Right lung (tissue), 5 donors: ENCODE results near the gene ALOX15. TPM values are rescaled to one million over a fixed set of nuclear protein-coding genes. Genes with fewer than 3 reads are reported as not detected.
"Not testable (repeated sequence)": the region's sequence is repeated elsewhere in the genome, so short reads cannot be mapped to it uniquely, and the experiment has no call there.

ENCODE experiments used
- DNase-seq, 2 donors: peaks; one replicate each; pipeline ENCODE4 v3.0.0-alpha.2; 2013
- polyA plus RNA-seq, 5 donors: library from polyadenylated mRNA; unstranded; fragments of 120-200 nt; gene quantifications; one replicate each; pipeline versions ENCODE4 v1.2.1 to v1.2.3, GENCODE V29; 2013; ENCODE audit warnings: inconsistent platforms in 1 of 5, low replicate concordance in 1 of 5; ENCODE audit not compliant: insufficient read length in 5 of 5, insufficient read depth in 1 of 5

Gene ALOX15
- polyA plus RNA-seq, 5 donors, result 2.9 to 5.0 (median 3.4) TPM

DNA sequence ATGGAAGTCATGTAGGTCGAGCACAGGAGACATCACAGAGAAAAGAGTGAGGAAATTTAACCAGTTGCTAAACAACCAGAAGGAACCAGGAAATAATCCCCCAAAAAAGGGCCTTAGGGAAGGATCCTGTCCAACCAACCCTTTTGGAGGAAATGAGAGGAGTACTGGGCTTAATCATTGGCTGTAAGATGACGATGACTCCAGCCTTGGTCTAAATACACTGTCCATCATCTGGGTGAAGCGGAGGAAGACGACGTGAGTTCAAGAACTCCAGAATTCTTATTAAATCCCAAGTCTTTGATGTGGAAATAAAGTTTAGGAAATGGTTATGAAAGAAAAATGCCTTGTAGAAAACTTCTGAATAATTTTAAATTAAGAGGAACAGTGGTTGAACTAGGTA, 11.5 kb upstream of the ALOX15 start:
- no peak for DNase-seq

DNA sequence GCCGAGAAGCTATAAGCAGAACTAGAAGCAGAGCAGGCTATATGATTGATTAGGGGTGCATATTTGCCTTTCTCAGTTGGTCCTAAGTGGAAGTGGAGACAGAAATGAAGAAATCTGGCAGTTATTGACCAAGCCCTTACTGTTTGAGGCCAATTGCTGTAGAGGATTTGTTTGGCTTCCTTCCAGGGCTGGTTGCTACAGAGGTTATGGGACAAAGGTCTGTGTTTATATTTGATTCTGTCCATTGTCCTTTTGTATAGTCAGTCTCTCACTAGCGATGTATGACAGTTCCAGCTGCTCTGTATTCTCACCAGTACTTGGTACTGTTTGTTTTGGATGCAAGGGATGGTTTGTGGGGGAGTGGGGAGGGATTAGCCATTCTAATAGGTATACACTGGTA, 7.3 kb upstream of the ALOX15 start:
- peak; percentile 73 to 80 for DNase-seq

DNA sequence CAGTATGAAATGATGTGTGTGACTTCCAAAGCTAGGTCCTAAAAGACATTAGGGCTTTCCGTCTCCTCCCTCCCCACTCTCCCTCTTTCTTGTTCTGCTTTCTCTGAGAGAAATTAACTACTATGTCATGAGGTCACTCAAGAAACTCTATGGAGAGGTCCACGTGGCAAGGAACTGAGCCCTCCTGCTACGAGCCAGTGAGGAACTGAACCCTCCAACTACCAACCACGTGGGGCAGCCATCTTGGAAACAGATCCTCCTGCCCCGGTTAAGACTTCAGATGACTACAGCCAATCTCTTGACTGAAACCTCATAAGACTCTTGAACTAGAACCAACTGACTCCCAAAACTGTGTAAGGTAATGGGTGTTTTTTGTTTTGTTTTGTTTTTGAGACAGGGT, 4.2 kb upstream of the ALOX15 start:
- DNase-seq, result no peak

DNA sequence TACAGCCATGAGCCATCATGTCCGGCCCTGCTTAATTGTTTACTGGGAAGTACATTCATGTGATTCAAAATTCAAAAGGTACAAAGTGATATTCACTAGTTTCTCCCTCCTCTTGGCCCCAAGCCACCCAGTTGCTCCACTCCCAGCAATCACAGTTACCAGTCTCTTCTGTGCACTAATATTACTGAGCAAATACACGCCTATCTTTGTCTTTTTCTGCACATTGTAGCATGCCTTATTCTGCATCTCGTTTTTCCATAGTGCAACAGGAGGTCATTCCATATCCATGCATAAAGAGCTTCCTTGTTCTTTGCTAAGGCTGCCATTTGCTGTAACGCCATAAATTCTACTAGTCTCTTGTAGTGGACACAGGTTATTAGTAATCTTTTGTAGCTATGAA, 2.2 kb upstream of the ALOX15 start:
- DNase-seq, result no peak

DNA sequence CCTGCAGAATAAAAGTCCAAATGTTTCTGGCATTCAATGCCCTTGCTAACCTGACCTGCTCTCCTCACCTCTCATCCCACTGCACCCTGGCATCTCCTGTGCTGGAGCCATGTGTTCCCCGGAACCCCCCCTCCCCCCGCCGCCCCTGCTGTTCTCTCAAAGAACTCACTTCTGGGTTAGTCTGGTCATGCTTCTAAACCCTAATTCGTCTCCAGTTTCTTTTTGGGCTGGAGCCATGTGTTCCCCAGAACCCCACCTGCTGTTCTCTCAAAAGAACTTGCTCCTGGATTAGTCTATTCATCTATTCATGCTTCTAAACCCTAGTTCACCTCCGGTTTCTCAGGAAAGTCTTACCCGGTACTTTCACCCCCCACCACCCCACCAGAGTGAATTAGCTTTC, 808 bp upstream of the ALOX15 start:
- no peak for DNase-seq

DNA sequence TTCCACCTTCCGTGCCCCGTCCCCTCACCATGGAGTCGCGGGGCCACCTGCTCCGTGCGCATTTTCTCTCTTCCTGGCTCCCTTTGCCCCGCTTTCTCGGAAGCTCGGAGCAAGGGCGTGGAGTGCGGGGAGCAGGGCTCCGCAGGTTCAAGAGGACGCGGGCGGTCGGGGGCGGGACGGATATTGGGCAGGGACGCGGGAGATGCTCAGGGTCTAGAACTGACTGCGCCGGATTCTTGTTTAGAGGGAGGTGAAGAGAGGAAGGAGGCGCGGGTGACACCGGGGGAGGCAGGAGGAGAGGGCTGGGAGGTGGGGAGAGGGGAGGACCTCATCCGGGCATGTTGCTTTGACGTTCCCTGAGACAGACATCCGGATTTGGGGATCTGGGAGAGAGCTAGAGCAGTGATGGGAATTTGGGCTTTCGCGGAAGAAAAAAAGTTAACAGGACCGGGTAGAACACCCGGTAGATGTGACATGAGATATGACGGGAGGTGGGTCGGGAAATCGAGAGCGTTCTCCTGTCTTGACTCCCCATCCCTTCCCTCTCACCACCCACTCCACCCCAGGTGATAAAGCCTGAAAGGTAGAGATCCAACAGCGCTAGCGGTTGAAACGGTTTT, 799 bp downstream of the ALOX15 start:
- not testable (repeated sequence) for DNase-seq

DNA sequence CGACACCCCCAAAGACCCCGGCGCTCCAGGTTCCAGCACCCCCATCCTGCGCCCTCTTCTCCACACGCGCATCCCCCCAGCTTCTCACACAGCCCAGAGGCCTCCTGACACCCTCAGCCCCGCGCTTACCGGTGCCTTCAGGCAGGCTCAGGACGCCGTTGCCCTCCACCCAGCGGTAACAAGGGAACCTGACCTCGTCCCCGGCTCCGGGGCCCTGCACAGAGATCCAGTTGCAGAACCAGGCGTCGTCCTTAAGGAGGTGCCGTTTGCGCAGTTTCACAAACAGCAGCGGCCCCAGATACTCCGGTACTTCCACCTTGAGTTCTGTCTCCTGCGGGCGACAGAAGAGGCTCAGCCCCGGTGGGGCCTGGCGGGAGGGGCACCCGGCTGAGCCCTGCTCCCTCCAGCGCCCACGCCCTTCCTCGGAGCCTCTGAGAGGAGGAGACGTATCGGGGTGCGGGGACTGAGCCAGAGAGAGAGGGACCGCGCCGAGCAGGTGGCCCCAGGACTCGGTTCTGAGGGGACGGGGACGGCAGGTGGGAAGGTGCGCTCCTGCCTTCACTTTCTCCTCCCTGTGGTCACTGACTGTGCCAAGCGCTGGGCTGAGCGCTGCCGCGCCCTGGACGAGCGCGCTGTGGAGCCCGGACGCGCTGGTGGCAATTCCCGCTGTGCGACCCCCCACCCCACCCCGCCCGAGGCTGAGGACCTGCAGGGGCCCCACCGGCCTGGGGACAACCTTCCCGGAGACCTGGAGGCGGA, 2.0 kb downstream of the ALOX15 start:
- not testable (repeated sequence) for DNase-seq

DNA sequence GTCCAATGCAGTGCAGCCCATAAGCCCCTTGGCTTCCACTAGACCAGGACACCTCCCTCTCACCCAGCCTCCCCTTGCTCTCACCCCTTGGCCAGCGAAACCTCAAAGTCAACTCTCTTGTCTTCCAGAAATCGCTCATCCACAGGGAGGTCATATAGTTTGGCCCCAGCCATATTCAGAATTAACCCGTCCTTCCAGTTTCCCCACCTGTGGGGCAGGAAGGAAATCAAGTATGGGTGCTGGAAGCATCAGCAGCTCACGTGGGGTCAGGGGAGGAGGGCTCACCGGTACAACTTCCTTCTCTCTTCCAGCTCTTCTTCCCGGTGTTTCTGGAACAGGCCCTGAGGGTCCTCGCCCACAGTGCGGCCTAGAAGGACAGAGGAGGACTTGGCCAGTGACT, 2.7 kb downstream of the ALOX15 start:
- DNase-seq, result not testable (repeated sequence)

DNA sequence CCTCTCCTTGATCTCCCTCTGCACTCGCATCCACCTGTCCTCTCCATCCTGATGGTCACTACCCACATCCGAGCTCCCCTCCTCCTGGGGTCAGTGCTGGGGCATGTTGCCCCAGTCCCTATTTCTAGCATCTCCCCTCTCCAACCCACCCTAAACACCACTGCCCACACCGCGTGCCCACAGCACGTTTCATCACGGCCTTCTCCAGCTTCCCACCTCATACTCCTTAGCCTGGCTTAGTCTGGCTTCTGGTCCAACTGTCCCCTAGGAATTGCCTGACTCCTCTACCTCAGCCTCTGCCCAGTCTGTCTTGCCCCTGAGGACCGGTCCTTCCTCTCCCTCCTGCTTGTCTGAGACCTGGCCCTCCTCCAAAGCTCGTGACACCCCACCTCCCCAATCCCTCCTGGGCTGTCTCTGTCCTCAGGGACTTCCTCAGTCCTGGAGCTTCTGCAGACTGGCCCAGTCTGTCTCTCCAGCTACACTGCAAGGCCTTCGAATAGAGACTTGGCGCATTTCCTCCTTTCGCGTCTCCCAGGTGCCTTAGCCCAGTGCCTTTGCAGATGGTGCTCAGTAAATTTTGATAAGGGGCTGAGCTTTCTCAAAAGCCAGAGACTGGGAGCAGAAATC, 4.9 kb downstream of the ALOX15 start:
- no peak for DNase-seq

DNA sequence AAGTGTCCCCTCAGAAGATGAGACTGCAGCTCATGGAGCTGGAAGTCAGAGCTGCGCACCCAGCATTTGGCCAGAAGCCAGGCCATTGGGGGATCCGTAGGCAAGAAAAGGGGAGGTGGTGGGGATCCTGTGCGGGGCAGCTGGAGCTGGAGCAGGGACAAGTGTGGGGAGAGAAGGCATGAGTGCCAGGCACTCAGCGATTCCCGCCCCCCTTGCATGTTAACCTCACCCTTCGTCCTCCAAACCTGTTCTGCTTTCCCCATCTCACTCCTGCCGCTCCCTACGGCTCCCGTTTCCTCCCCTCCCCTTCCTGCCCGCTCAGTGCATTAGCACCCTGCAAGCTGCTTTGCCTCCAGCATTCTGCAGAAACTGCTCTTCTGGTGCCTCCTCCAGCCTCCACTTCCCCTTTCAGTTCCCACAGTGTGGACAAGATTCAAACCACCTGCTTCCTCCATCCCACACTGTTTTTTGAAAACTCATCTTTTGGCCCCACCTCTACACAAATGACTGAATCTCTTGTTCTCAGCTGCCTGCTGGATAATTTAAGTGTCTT, 5.6 kb downstream of the ALOX15 start:
- DNase-seq, result no peak

DNA sequence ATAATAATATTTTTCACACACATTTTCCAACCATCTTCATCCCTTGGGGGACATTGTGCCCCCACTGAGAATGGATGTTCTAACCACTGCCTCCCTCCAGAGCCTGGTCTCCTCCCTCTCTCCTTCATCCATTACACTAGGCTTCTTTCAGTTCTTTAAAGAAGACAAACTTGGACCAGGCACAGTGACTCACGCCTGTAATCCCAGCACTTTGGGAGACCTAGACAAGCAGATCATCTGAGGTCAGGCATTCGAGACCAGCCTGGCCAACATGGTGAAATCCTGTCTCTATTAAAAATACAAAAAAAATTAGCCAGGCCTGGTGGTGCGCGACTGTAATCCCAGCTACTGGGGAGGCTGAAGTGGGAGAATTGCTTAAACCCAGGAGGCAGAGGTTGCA, 6.5 kb downstream of the ALOX15 start:
- no peak for DNase-seq

DNA sequence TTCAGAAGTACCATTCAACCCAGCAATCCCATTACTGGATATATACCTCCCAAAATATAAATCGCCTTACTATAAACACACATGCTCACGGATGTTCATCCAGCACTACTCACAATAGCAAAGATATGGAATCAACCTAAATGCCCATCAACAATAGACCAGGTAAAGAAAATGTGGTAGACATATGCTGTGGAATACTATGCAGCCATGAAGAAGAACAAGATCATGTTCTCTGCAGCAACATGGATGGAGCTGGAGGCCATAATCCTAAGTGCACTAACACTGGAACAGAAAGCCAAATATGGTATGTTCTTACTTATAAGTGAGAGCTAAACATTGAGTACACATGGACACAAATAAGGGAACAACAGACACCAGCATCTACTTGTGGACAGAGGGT, 7.8 kb downstream of the ALOX15 start:
- no peak for DNase-seq

DNA sequence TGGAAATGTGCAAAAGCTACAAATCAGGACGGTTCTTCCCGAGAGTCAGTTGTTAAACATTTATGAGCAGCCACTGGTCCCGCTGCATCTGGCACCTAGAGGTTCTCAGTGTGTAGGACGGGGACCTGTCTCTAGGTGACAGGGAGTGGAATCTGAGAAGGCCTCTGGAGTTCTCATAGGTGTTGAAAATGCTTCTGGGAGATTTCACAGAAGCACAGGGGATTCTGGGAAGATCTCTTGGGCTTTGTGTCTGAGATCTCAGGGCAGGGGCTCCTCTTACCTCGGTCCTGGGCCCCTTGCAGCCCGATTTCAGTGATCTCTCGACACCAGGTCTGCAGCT, 8.9 kb downstream of the ALOX15 start:
- DNase-seq, result no peak

DNA sequence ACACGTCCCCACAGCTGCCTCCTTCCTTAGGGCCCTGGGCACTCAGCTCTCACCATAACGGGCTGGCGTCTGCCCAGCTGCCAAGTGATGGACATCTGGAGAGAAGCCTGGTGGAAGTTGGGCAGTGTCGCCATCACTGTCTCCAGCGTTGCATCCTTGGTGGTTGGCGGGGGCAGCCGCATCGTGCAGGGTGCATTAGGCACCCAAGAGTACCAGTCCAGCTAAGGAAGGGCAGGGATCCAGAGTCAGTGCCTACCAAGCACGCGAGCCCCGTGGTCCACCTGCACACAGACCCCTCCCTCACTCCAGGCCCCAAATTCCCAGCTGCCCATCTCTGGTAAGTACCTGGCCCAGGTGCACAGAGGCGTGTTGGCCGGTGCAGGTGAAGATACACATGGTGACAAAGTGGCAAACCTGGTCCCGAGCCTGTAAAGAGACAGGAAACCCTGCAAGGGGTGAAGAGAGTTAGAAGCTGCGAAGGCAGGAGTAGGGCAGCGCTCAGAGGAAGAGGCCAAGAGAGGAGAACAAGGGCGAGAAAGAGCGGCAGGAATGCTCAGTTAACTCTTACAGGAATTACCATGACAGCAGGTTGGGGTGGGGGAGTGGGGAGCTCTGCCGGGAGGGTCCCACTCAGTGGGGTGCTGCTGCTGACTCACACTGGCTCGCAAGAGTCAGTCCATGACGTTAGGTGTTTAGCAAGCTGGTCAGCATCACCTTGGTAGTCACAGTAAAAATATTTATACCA, 9.5 kb downstream of the ALOX15 start:
- DNase-seq, result no peak

DNA sequence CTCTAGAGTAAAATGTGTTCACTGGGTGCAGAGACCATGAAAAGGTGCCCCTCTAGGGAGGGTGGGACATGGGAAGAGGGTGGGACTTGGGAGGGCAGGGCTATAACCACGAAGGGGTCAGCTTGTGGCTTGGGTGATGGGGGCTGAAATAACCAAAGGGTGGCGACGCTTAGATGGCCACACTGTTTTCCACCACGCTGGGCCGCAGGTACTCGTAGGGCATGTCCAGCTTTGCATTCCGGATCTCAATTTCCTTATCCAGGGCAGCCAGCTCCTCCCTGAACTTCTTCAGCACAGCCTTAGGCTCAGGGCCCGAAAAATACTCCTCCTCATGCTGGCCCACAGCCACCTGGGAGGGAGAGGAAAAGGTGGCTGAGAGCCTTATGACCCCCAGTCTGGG, 10.0 kb downstream of the ALOX15 start:
- DNase-seq, result no peak

DNA sequence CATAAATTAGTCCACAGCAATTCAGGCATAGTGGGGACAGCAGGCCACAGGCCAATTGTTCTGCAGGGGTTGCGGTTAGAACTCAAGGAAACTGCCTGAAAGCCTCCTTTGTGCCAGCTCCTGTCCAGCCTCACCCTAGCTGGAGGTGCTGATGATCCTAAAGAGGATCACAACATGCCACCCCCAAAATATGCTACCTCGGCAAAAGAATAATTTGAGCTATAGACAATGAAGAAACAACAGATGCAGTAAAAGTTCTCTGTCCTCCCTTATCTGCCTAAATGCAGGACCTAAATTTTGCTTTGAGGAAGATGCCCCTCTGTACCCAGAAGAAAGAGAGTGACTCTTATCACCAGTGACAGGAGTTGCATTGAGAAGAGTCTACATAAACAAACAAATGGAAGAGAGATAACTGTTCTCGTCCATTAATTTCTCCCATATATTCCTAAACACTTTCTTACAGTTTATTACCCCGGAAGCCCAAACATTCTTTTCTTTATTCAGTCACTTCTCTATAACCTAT, 14.7 kb downstream of the ALOX15 start:
- no peak for DNase-seq

DNA sequence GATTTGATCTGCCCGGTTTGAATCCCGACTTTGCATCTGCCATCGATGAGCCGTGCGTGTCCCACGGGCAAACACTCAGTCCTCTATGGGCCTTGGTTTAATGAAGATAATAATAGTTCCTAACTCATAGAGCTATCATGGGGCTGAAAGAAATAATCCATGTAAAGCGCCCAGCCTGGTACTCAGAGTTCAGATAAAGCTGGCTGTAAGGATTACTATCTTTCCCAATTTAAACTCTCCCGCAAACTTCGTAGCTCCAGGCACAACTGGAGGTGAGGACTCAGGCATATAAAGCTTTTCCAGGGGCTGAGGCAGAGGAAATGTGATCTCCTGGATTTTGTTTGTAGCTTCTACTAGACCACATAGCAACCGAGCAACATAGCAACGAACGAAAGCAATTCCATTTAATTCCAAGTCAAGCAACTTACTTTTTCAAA, 16.3 kb downstream of the ALOX15 start:
- peak in 1 of 2 donors; percentile 47 for DNase-seq

DNA sequence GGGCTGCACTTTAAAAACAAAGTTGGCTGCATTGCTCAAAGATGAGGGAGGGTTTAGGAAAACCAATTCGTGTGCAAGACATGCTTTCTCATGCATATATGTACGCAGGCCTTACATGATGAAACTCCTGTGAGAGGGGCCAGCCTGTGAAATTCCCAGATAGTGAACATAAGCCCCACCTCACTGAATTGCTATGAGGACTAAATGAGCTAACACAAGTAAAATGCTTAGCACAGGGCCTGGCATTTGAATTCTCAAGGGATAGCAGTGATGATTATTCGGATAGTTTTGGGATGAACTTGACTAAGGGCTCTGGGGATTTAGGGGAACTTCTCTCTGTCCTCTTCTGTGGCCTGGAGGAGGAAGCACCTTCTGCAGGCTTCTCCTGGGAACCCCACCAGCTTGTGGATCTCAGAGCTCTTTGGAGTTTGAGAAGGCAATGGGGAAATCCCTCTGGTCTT, 17.0 kb downstream of the ALOX15 start:
- DNase-seq, result not testable (repeated sequence)

DNA sequence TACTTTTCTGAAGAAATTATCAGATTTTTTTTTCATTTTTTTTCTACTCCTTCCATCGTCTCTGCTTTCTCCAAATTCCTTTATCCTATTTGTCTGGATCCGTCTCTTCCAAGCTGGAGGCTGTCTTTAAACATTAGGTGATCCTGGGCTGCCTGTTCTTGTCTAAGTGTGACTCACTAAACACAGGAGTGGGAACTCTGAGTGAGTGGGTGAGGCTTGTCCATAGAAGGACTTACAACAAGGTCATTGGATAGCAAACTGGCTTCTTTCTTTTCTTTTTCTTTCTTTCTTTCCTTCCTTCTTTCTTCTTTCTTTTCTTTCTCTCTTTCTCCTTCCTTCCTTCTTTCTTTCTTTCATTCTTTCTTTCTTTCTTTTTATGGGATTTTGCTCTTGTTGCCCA, 18.2 kb downstream of the ALOX15 start:
- no peak for DNase-seq

DNA sequence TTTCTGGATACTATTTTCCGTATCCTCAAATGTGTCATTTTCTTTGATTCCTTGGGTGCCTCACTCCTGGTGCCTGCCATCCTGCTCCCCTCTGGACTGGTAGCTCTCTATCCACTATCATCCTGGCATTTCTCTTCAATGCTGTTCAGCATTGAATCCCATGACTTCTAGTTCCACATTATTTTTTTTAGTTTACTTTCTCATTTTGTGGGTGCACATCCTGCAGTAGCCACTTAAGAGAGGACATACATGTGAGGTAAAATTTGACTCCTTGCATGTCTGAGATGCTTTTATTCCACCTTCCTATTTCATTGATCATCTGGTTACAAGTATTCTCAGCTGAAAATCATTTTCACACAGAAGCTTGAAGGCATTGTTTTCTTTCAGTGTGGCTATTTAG, 19.1 kb downstream of the ALOX15 start:
- DNase-seq, result no peak

DNA sequence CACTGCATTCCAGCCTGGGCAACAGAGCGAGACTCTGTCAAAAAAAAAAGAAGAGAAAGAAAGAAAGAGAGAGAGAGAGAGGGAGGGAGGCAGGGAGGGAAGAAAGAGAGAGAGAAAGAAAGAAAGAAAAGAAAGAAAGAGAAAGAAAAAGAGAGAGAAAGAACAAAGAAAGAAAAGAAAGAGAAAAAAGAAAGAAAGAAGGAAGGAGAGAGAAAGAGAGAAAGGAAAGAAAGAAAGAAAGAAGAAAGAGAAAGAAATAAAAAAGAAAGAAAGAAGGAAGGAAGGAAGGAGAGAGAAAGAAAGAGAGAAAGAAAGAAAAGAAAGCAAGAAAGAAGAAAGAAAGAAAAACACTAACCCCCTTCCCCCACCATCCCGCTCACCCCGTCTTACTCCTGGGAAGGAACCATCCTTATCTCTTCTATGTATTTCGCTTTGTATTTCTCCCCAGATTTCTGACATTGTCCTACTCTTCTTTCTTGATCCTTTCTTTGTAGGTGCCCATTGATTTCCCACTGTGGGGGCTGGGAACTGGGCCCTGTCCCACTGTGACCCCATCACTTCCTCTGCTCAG, 20.9 kb downstream of the ALOX15 start:
- DNase-seq, result no peak
